SK-N-SH (cell line): ENCODE results near the gene SIK2. TPM values are rescaled to one million over a fixed set of nuclear protein-coding genes. Genes with fewer than 3 reads are reported as not detected.

ENCODE experiments used
- CTCF ChIA-PET: fragments of 300-600, 350-600 bp; formaldehyde crosslinking; extraction: SDS; loops from one replicate; lab custom pipeline; 2021; lab: Yijun Ruan, JAX
- POLR2A ChIA-PET: fragments of 350-600 bp; sonication (Branson Sonifier 250); formaldehyde crosslinking; extraction: SDS; loops from one replicate; lab custom pipeline; 2020; ENCODE audit warnings: antibody characterized with exemption, inconsistent platforms; lab: Yijun Ruan, JAX
- DNase-seq: peaks from one replicate; pipeline ENCODE4 v3.0.0; 2012
- H2AFZ ChIP-seq: fragments of 200-600 bp; sonication (generic); 2 replicates; pipeline ENCODE4 v1.8.1; 2016; ENCODE audit warnings: antibody characterized with exemption, mild to moderate bottlenecking, low read depth
- H3F3A ChIP-seq: fragments of 200-600 bp; sonication (generic); replicated peaks from 2 replicates; pipeline ENCODE3; 2016; ENCODE audit warnings: antibody characterized with exemption, mild to moderate bottlenecking; ENCODE audit not compliant: insufficient read depth
- H3K27ac ChIP-seq, 2 experiments: fragments of 200-500 bp in 1 of 2; fragments of 200-600 bp in 1 of 2; sonication (Bioruptor generic) in 1 of 2; sonication (generic), shearing (Covaris generic) in 1 of 2; 2 replicates each; pipeline versions ENCODE4 v1.5.1 to v1.6.1; 2014 to 2016; ENCODE audit warnings: low read depth in 2 of 2, inconsistent platforms in 1 of 2, low read length in 1 of 2, mild to moderate bottlenecking in 1 of 2, mixed read lengths in 1 of 2
- H3K27me3 ChIP-seq: fragments of 200-600 bp; sonication (generic), shearing (Covaris generic); 2 replicates; pipeline ENCODE4 v1.6.1; 2016; ENCODE audit warnings: mixed run types; ENCODE audit not compliant: insufficient read depth
- H3K36me3 ChIP-seq, 2 experiments: fragments of 200-500 bp in 1 of 2; fragments of 200-600 bp in 1 of 2; sonication (Bioruptor generic) in 1 of 2; sonication (generic) in 1 of 2; replicated peaks in 1 of 2; 2 replicates each; pipeline versions ENCODE3 to v1.5.1; 2014 to 2016; ENCODE audit warnings: low read length in 1 of 2, mild to moderate bottlenecking in 1 of 2; ENCODE audit not compliant: insufficient read depth in 2 of 2, control insufficient read depth in 1 of 2
- H3K4me1 ChIP-seq, 2 experiments: fragments of 200-500 bp in 1 of 2; fragments of 200-600 bp in 1 of 2; sonication (Bioruptor generic) in 1 of 2; sonication (generic), shearing (Covaris generic) in 1 of 2; 2 replicates each; pipeline versions ENCODE4 v1.5.1 to v1.6.1; 2014 to 2016; ENCODE audit warnings: low read depth in 1 of 2, low read length in 1 of 2, mixed run types in 1 of 2; ENCODE audit not compliant: insufficient read depth in 2 of 2, control insufficient read depth in 1 of 2
- H3K4me2 ChIP-seq: fragments of 200-600 bp; sonication (generic), shearing (Covaris generic); 2 replicates; pipeline ENCODE4 v1.6.1; 2017; ENCODE audit warnings: mixed run types
- H3K4me3 ChIP-seq, 2 experiments: fragments of 200-500 bp in 1 of 2; fragments of 200-600 bp in 1 of 2; sonication (Bioruptor generic) in 1 of 2; sonication (generic), shearing (Covaris generic) in 1 of 2; 2 replicates each; pipeline versions ENCODE4 v1.5.1 to v1.8.1; 2014 to 2016; ENCODE audit warnings: low read depth in 2 of 2, inconsistent platforms in 1 of 2, low read length in 1 of 2, mild to moderate bottlenecking in 1 of 2, mixed read lengths in 1 of 2, moderate library complexity in 1 of 2
- H3K79me2 ChIP-seq: fragments of 200-600 bp; sonication (generic); 2 replicates; pipeline ENCODE4 v1.8.1; 2017; ENCODE audit warnings: mild to moderate bottlenecking; ENCODE audit not compliant: insufficient read depth
- H3K9ac ChIP-seq: fragments of 200-600 bp; sonication (generic); 2 replicates; pipeline ENCODE4 v1.6.1; 2017; ENCODE audit warnings: mixed run types
- H3K9me2 ChIP-seq: fragments of 200-600 bp; sonication (generic); 2 replicates; pipeline ENCODE4 v1.6.1; 2017; ENCODE audit warnings: mixed run types
- H3K9me3 ChIP-seq: fragments of 200-600 bp; sonication (generic); 2 replicates; pipeline ENCODE4 v1.6.1; 2017; ENCODE audit warnings: mixed run types, mild to moderate bottlenecking, moderate library complexity
- H4K20me1 ChIP-seq: fragments of 200-600 bp; sonication (generic); 2 replicates; pipeline ENCODE4 v1.6.1; 2017; ENCODE audit warnings: mild to moderate bottlenecking, mixed run types; ENCODE audit not compliant: insufficient read depth
- CHD2 ChIP-seq: fragments of 150-350 bp; IDR thresholded peaks from 2 replicates; pipeline ENCODE4 v1.6.1; 2018; ENCODE audit warnings: low read length; ENCODE audit not compliant: partially characterized antibody
- ELF1 ChIP-seq: IDR thresholded peaks from 2 replicates; pipeline ENCODE4 v1.4.0; 2012
- EZH2phosphoT487 ChIP-seq: fragments of 200-600 bp; sonication (generic); IDR thresholded peaks from 2 replicates; pipeline ENCODE4 v1.6.1; 2017; ENCODE audit warnings: low read depth, mixed run types, mild to moderate bottlenecking, antibody characterized with exemption, moderate library complexity, borderline replicate concordance
- FOXJ3 ChIP-seq: sonication (generic); formaldehyde crosslinking; IDR thresholded peaks from 2 replicates; pipeline ENCODE4 v1.5.1; 2020; ENCODE audit warnings: mild to moderate bottlenecking, missing genetic modification reagents
- FOXM1 ChIP-seq: IDR thresholded peaks from 2 replicates; pipeline ENCODE4 v1.4.0; 2012; ENCODE audit warnings: low read depth, mild to moderate bottlenecking
- MEF2A ChIP-seq: IDR thresholded peaks from 2 replicates; pipeline ENCODE4 v1.4.0; 2012; ENCODE audit warnings: low read depth, borderline replicate concordance
- RAD21 ChIP-seq: IDR thresholded peaks from 2 replicates; pipeline ENCODE4 v1.6.1; 2012; ENCODE audit warnings: mild to moderate bottlenecking, low read length
- RCOR1 ChIP-seq: fragments of 150-350 bp; IDR thresholded peaks from 2 replicates; pipeline ENCODE4 v1.6.1; 2017; ENCODE audit warnings: antibody characterized with exemption, low read length
- RXRA ChIP-seq: IDR thresholded peaks from 2 replicates; pipeline ENCODE4 v1.4.0; 2012; ENCODE audit warnings: low read depth, mild to moderate bottlenecking, borderline replicate concordance
- SMC3 ChIP-seq: IDR thresholded peaks from 2 replicates; pipeline ENCODE4 v1.6.1; 2012; ENCODE audit warnings: low read depth, low read length, improper control_type of control experiment
- TCF12 ChIP-seq: IDR thresholded peaks from 2 replicates; pipeline ENCODE4 v1.4.0; 2012
- YY1 ChIP-seq: IDR thresholded peaks from 2 replicates; pipeline ENCODE4 v1.4.0; 2012; ENCODE audit warnings: low read depth, mild to moderate bottlenecking
- WGBS: methylation state at CpG from one replicate; pipeline ENCODE4 v1.1.6; 2017; ENCODE audit warnings: low lambda C conversion rate; 5-methylcytosine and 5-hydroxymethylcytosine counted together
- polyA plus RNA-seq, 3 experiments: library from polyadenylated mRNA; depleted of rRNA; stranded (reverse); fragments of >200 nt; gene quantifications; 2 replicates each; pipeline ENCODE4 v1.2.3, GENCODE V29; 2012
- TF ChIP-seq, protein P1 (sequence below): IDR thresholded peaks from 2 replicates; pipeline ENCODE4; 2012
- TF ChIP-seq, protein P2 (sequence below): fragments of 200-600 bp; sonication (generic); IDR thresholded peaks from 2 replicates; pipeline ENCODE4 v1.6.1; 2017; ENCODE audit warnings: antibody characterized with exemption, mild to moderate bottlenecking, moderate library complexity
- TF ChIP-seq, protein P3 (sequence below): IDR thresholded peaks from 2 replicates; pipeline ENCODE4 v1.6.1; 2012; ENCODE audit warnings: mild to moderate bottlenecking, low read depth, low read length, moderate library complexity

SIK2 gene
- polyA plus RNA-seq, 1 of the 3 experiments (the other 2 are of a cell fraction) = 8.9 TPM

DNA sequence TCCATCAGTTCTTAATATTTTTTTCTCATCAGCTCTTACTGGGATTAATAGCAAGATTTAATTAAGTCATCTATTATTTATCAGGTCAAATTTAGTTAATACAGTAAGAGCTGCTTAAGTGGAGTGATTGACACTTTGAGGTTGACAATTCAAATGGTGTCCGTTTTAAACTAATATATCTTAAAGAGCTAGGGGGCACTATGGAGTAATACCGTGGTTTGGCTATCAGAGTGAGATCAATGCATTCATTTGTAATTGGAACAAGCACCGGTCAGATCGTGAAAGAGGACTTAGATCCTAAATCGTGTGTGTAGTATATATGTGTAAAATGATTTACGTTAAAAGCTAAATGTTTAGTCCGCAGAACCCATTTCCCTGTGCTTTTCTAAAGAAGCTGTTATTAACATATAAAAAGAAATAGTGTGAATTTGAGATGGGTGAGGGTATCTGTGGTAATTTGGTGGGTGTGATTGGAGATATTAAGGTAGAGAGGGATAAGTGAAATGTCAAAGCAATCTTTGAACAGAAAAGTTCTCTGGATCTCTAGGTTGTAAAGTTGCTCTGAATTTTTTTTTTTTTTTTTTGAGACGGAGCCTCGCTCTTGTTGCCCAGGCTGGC lies 2.3 kb downstream of the SIK2 start:
- Histone ChIP-seq H3K27me3 (no peaks in the 10 kb centered on the region), H3F3A (peaks cover 7% of the 10 kb centered on the region), H3K9me3 (no peaks in the 10 kb centered on the region), H3K27ac (no peak overlapping the region; a peak in 1 of 4 replicates), H3K9ac (peak overlapping the region; percentile 95; the same call in 1 of the 2 replicates), H3K9me2 (no peaks in the 10 kb centered on the region), H3K4me1 (peaks cover 13 to 19% of the 10 kb centered on the region in 2 experiments; a peak in 3 of 4 replicates), H4K20me1 (peaks cover 31% of the 10 kb centered on the region; the same call in 1 of the 2 replicates), H2AFZ (no peak overlapping the region), H3K36me3 (no peaks in the 10 kb centered on the region), H3K79me2 (peaks cover 69% of the 10 kb centered on the region), H3K4me3 (peak overlapping the region; percentile 82 to 95; a peak in 2 of 4 replicates)
- DNase-seq = peak; percentile 44
- POLR2A ChIA-PET = no interaction called here
- WGBS = 39% methylated on average over 9 of the region's 9 CpGs
- CTCF ChIA-PET = interaction anchor here (0.6 to 4.7 kb wide), 49 partner anchors 9 to 266 kb away, joined by 3 to 184 read pairs (median 4); partner anchors contain the start of gene PPP2R1B
- peak; percentile 51 for TF ChIP-seq SMC3
- TF ChIP-seq, protein P1, sequence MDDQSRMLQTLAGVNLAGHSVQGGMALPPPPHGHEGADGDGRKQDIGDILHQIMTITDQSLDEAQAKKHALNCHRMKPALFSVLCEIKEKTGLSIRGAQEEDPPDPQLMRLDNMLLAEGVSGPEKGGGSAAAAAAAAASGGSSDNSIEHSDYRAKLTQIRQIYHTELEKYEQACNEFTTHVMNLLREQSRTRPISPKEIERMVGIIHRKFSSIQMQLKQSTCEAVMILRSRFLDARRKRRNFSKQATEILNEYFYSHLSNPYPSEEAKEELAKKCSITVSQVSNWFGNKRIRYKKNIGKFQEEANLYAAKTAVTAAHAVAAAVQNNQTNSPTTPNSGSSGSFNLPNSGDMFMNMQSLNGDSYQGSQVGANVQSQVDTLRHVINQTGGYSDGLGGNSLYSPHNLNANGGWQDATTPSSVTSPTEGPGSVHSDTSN = peak; percentile 79
- TF ChIP-seq CHD2 = no peak
- TF ChIP-seq ELF1 = no peak
- peak; percentile 31; the same call in 1 of the 2 replicates for TF ChIP-seq RCOR1
- TF ChIP-seq, protein P2, sequence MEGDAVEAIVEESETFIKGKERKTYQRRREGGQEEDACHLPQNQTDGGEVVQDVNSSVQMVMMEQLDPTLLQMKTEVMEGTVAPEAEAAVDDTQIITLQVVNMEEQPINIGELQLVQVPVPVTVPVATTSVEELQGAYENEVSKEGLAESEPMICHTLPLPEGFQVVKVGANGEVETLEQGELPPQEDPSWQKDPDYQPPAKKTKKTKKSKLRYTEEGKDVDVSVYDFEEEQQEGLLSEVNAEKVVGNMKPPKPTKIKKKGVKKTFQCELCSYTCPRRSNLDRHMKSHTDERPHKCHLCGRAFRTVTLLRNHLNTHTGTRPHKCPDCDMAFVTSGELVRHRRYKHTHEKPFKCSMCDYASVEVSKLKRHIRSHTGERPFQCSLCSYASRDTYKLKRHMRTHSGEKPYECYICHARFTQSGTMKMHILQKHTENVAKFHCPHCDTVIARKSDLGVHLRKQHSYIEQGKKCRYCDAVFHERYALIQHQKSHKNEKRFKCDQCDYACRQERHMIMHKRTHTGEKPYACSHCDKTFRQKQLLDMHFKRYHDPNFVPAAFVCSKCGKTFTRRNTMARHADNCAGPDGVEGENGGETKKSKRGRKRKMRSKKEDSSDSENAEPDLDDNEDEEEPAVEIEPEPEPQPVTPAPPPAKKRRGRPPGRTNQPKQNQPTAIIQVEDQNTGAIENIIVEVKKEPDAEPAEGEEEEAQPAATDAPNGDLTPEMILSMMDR = peak; percentile 77
- no peak for TF ChIP-seq EZH2phosphoT487
- TF ChIP-seq RAD21 = peak; percentile 74
- TF ChIP-seq YY1 = no peak
- TF ChIP-seq, all 33 proteins: peak for 5
- peak overlapping the region; percentile 78 for H3K4me2 ChIP-seq

DNA sequence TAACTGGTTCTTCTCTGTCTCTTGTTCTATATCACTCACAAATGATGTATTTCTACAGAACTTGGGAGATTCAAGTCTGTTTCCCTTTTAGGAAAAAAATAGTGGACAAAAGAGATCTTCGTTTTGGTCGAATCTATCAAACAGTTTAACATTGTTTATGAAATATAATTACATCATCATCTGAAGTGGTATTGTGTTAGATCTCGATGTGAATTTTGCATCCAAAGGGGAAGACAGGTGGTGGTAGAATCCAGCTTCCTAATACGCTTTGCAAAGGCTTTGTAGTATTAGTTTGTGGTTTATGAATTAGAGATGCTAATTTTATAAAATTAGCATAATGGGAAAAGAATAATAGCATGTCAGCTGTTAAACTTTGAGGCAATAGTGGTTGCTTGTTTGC lies 3.4 kb downstream of the SIK2 start:
- no peak overlapping the region for H3K4me2 ChIP-seq
- 86% methylated on average over 4 of the region's 4 CpGs for WGBS

More for the DNA sequence above, 3.4 kb downstream of the SIK2 start:
- H3K27ac ChIP-seq = no peak overlapping the region
- TF ChIP-seq SMC3 = no peak
- TF ChIP-seq FOXJ3 (CRISPR knock-in tag) = no peak
- TF ChIP-seq, protein P2 = no peak
- TF ChIP-seq, protein P1 = no peak
- TF ChIP-seq TCF12 = no peak
- TF ChIP-seq RXRA = no peak
- TF ChIP-seq, protein P3, sequence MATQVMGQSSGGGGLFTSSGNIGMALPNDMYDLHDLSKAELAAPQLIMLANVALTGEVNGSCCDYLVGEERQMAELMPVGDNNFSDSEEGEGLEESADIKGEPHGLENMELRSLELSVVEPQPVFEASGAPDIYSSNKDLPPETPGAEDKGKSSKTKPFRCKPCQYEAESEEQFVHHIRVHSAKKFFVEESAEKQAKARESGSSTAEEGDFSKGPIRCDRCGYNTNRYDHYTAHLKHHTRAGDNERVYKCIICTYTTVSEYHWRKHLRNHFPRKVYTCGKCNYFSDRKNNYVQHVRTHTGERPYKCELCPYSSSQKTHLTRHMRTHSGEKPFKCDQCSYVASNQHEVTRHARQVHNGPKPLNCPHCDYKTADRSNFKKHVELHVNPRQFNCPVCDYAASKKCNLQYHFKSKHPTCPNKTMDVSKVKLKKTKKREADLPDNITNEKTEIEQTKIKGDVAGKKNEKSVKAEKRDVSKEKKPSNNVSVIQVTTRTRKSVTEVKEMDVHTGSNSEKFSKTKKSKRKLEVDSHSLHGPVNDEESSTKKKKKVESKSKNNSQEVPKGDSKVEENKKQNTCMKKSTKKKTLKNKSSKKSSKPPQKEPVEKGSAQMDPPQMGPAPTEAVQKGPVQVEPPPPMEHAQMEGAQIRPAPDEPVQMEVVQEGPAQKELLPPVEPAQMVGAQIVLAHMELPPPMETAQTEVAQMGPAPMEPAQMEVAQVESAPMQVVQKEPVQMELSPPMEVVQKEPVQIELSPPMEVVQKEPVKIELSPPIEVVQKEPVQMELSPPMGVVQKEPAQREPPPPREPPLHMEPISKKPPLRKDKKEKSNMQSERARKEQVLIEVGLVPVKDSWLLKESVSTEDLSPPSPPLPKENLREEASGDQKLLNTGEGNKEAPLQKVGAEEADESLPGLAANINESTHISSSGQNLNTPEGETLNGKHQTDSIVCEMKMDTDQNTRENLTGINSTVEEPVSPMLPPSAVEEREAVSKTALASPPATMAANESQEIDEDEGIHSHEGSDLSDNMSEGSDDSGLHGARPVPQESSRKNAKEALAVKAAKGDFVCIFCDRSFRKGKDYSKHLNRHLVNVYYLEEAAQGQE = no peak
- TF ChIP-seq FOXM1 = no peak
- no peak for TF ChIP-seq MEF2A
- CTCF ChIA-PET = interaction anchor here (0.9 to 1.6 kb wide), 4 partner anchors 131 to 234 kb away, joined by 3 to 5 read pairs (median 4); no protein-coding TSS in a partner anchor
- H3K27me3 ChIP-seq = no peaks in the 10 kb centered on the region
- peaks cover 13 to 19% of the 10 kb centered on the region in 2 experiments; a peak in 3 of 4 replicates for H3K4me1 ChIP-seq
- H3F3A ChIP-seq = peaks cover 7% of the 10 kb centered on the region
- no peaks in the 10 kb centered on the region for H3K36me3 ChIP-seq
- POLR2A ChIA-PET = no interaction called here
- H3K4me3 ChIP-seq = no peak overlapping the region
- no peak overlapping the region for H3K9ac ChIP-seq
- peaks cover 81% of the 10 kb centered on the region for H3K79me2 ChIP-seq
- H3K9me3 ChIP-seq = no peaks in the 10 kb centered on the region
- H4K20me1 ChIP-seq = peaks cover 31% of the 10 kb centered on the region; the same call in 1 of the 2 replicates
- H3K9me2 ChIP-seq = no peaks in the 10 kb centered on the region
- H2AFZ ChIP-seq = no peak overlapping the region
- DNase-seq = no peak
